ENCODE measurements around the gene CFAP299.

Gene CFAP299

DNA sequence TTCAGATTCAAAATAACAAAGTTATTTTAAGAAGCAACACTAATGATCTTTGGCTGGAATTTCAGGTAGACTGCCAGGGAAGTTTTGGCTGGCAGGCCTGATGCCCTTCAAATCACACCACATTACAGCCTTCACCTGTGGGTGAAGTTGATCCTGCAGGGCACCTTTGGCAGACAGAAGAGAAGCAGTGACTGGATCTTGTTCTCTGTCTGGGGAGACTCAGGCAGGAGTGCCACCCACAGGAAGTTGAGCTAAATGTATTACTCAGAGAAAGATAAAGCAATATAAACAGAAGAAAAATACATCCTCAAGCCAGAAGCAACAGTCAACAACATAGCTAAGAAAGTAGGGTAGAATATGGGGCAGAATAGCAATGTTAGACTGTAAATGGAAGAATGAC is 12.8 kb upstream of the CFAP299 start:
- TF ChIP-seq, protein P1, sequence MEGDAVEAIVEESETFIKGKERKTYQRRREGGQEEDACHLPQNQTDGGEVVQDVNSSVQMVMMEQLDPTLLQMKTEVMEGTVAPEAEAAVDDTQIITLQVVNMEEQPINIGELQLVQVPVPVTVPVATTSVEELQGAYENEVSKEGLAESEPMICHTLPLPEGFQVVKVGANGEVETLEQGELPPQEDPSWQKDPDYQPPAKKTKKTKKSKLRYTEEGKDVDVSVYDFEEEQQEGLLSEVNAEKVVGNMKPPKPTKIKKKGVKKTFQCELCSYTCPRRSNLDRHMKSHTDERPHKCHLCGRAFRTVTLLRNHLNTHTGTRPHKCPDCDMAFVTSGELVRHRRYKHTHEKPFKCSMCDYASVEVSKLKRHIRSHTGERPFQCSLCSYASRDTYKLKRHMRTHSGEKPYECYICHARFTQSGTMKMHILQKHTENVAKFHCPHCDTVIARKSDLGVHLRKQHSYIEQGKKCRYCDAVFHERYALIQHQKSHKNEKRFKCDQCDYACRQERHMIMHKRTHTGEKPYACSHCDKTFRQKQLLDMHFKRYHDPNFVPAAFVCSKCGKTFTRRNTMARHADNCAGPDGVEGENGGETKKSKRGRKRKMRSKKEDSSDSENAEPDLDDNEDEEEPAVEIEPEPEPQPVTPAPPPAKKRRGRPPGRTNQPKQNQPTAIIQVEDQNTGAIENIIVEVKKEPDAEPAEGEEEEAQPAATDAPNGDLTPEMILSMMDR (IDR thresholded peaks at IDR 0.05; ENCODE audit: low read length): peak; percentile 15; the same call in 1 of the 2 replicates
- TF ChIP-seq EZH2 (IDR thresholded peaks at IDR 0.05; ENCODE audit: borderline replicate concordance, low read length): no peak
- no peak overlapping the region for H3K9ac ChIP-seq (ENCODE audit: low read length)
- no peaks in the 10 kb centered on the region for H3K9me2 ChIP-seq (ENCODE audit: low read depth, low read length)
- H3F3A ChIP-seq (ENCODE audit: insufficient read depth, low read length): no peaks in the 10 kb centered on the region
- no peaks in the 10 kb centered on the region for H3K79me2 ChIP-seq (ENCODE audit: insufficient read depth, low read length)
- 0 out of 2 replicates have a peak, but pooled peaks cover 4% of the 10 kb centered on the region for H3K27me3 ChIP-seq (ENCODE audit: insufficient read depth, low read length)
- H3K36me3 ChIP-seq (ENCODE audit: insufficient read depth, low read length): no peaks in the 10 kb centered on the region
- no peak overlapping the region for H3K27ac ChIP-seq (ENCODE audit: low read depth, low read length, poor library complexity, severe bottlenecking)
- H3K4me1 ChIP-seq (ENCODE audit: insufficient read depth, low read length, severe bottlenecking): no peaks in the 10 kb centered on the region
- no peak overlapping the region for H3K4me3 ChIP-seq (ENCODE audit: low read depth, low read length, poor library complexity, severe bottlenecking)
- no peaks in the 10 kb centered on the region for H3K9me3 ChIP-seq (ENCODE audit: low read length)
- H2AFZ ChIP-seq (ENCODE audit: low read length): no peak overlapping the region
- no peak overlapping the region for H3K4me2 ChIP-seq (ENCODE audit: low read length)
- H4K20me1 ChIP-seq (ENCODE audit: insufficient read depth, low read length): no peaks in the 10 kb centered on the region

DNA sequence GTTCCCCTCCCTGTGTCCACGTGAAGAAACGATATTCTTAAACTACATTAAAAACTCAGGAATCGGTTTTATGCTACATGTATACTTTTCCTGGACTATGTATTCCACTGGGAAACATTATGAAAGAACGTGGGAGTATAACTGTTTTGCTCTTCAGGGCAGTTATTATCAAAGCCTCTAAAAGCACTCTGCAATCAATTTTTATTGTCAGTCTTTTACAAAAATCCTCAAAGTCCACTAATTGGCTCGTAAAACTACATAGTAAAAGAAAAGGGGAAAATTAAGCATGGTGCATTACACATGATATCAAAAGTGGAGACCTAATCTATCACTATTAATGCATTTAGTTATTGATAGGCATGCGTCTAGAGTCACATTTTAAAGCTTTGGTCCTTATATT is 11.4 kb upstream of the CFAP299 start:
- Histone ChIP-seq H3K9me3 (ENCODE audit: low read length) (no peaks in the 10 kb centered on the region), H3K4me3 (ENCODE audit: low read depth, low read length, poor library complexity, severe bottlenecking) (no peak overlapping the region), H3K36me3 (ENCODE audit: insufficient read depth, low read length) (no peaks in the 10 kb centered on the region), H3K79me2 (ENCODE audit: insufficient read depth, low read length) (no peaks in the 10 kb centered on the region), H3K27me3 (ENCODE audit: insufficient read depth, low read length) (0 out of 2 replicates have a peak, but pooled peaks cover 4% of the 10 kb centered on the region), H3K27ac (ENCODE audit: low read depth, low read length, poor library complexity, severe bottlenecking) (no peak overlapping the region), H2AFZ (ENCODE audit: low read length) (no peak overlapping the region), H4K20me1 (ENCODE audit: insufficient read depth, low read length) (no peaks in the 10 kb centered on the region), H3K9me2 (ENCODE audit: low read depth, low read length) (no peaks in the 10 kb centered on the region), H3F3A (ENCODE audit: insufficient read depth, low read length) (no peaks in the 10 kb centered on the region), H3K9ac (ENCODE audit: low read length) (no peak overlapping the region), H3K4me2 (ENCODE audit: low read length) (no peak overlapping the region), H3K4me1 (ENCODE audit: insufficient read depth, low read length, severe bottlenecking) (no peaks in the 10 kb centered on the region)
- TF ChIP-seq, protein P1 (IDR thresholded peaks at IDR 0.05; ENCODE audit: low read length): no peak
- no peak for TF ChIP-seq EZH2 (IDR thresholded peaks at IDR 0.05; ENCODE audit: borderline replicate concordance, low read length)

DNA sequence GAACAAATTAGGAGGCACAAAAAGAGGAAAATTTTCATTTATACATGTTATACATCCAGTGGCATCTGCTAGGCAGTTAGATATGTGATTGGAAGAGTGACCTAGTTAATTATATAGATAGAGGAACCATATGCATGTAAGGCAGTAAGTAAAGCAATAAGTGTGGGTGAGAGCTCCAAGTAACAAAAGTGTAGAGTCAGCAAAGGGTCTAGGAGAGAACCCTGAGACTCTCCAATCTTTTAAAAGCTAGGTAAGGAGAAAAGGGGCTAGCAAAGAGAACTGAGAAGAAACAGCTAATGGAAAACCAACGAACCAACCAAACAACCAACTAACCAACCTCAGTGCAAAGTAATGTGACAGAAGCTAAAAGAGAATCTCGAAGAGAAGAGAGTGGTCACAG is 3.8 kb upstream of the CFAP299 start:
- Histone ChIP-seq H3K9me2 (ENCODE audit: low read depth, low read length) (no peaks in the 10 kb centered on the region), H3K27me3 (ENCODE audit: insufficient read depth, low read length) (no peaks in the 10 kb centered on the region), H3K79me2 (ENCODE audit: insufficient read depth, low read length) (no peaks in the 10 kb centered on the region), H3K9ac (ENCODE audit: low read length) (no peak overlapping the region), H3K36me3 (ENCODE audit: insufficient read depth, low read length) (no peaks in the 10 kb centered on the region), H3K4me1 (ENCODE audit: insufficient read depth, low read length, severe bottlenecking) (peaks cover 15% of the 10 kb centered on the region), H3K27ac (ENCODE audit: low read depth, low read length, poor library complexity, severe bottlenecking) (no peak overlapping the region), H3K9me3 (ENCODE audit: low read length) (no peaks in the 10 kb centered on the region), H3K4me2 (ENCODE audit: low read length) (no peak overlapping the region), H3F3A (ENCODE audit: insufficient read depth, low read length) (no peaks in the 10 kb centered on the region), H4K20me1 (ENCODE audit: insufficient read depth, low read length) (no peaks in the 10 kb centered on the region), H2AFZ (ENCODE audit: low read length) (no peak overlapping the region), H3K4me3 (ENCODE audit: low read depth, low read length, poor library complexity, severe bottlenecking) (no peak overlapping the region)
- TF ChIP-seq EZH2 (IDR thresholded peaks at IDR 0.05; ENCODE audit: borderline replicate concordance, low read length): no peak
- TF ChIP-seq, protein P1 (IDR thresholded peaks at IDR 0.05; ENCODE audit: low read length): no peak
